WTC11 (cell line): ENCODE results near the gene ANAPC1.
"Not testable (repeated sequence)": the region's sequence is repeated elsewhere in the genome, so short reads cannot be mapped to it uniquely, and the experiment has no call there.

Experiments
- JUN ChIP-seq: sonication (generic); formaldehyde crosslinking; IDR thresholded peaks from 2 replicates; pipeline ENCODE4 v1.8.0; 2023; ENCODE audit warnings: mild to moderate bottlenecking, missing genetic modification reagents
- NR1H2 ChIP-seq: sonication (generic); formaldehyde crosslinking; IDR thresholded peaks from 2 replicates; pipeline ENCODE4 v1.9.0; 2021; ENCODE audit warnings: mild to moderate bottlenecking, moderate library complexity, missing genetic modification reagents
- ZNF121 ChIP-seq: sonication (generic); formaldehyde crosslinking; IDR thresholded peaks from 2 replicates; pipeline ENCODE4 v1.8.0; 2023; ENCODE audit warnings: missing genetic modification reagents
- ZNF232 ChIP-seq: sonication (generic); formaldehyde crosslinking; IDR thresholded peaks from 2 replicates; pipeline ENCODE4 v1.8.0; 2022; ENCODE audit warnings: mild to moderate bottlenecking, missing genetic modification reagents
- TF ChIP-seq, protein P1 (sequence below): fragments of 200-600 bp; IDR thresholded peaks from 2 replicates; pipeline ENCODE4 v1.8.0; 2022; ENCODE audit warnings: antibody characterized with exemption
- TF ChIP-seq, protein P2 (sequence below): sonication (generic); formaldehyde crosslinking; IDR thresholded peaks from 2 replicates; pipeline ENCODE4 v1.8.1; 2023; ENCODE audit warnings: mild to moderate bottlenecking, missing genetic modification reagents, moderate library complexity

GRCh38 chr2:111865124-111865523, 18.9 kb downstream of the ANAPC1 start:
- TF ChIP-seq, protein P1, sequence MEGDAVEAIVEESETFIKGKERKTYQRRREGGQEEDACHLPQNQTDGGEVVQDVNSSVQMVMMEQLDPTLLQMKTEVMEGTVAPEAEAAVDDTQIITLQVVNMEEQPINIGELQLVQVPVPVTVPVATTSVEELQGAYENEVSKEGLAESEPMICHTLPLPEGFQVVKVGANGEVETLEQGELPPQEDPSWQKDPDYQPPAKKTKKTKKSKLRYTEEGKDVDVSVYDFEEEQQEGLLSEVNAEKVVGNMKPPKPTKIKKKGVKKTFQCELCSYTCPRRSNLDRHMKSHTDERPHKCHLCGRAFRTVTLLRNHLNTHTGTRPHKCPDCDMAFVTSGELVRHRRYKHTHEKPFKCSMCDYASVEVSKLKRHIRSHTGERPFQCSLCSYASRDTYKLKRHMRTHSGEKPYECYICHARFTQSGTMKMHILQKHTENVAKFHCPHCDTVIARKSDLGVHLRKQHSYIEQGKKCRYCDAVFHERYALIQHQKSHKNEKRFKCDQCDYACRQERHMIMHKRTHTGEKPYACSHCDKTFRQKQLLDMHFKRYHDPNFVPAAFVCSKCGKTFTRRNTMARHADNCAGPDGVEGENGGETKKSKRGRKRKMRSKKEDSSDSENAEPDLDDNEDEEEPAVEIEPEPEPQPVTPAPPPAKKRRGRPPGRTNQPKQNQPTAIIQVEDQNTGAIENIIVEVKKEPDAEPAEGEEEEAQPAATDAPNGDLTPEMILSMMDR: not testable (repeated sequence)
- TF ChIP-seq ZNF121, JUN, ZNF232, NR1H2 (CRISPR knock-in tag): not testable (repeated sequence)
- TF ChIP-seq, protein P2, sequence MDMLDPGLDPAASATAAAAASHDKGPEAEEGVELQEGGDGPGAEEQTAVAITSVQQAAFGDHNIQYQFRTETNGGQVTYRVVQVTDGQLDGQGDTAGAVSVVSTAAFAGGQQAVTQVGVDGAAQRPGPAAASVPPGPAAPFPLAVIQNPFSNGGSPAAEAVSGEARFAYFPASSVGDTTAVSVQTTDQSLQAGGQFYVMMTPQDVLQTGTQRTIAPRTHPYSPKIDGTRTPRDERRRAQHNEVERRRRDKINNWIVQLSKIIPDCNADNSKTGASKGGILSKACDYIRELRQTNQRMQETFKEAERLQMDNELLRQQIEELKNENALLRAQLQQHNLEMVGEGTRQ (CRISPR knock-in tag): not testable (repeated sequence)
